NB4 (cell line): Measurements from ENCODE around the gene EMC10.

Source experiments
- POLR2A ChIP-seq: IDR thresholded peaks from 2 replicates; pipeline ENCODE4 v1.6.1; 2011; ENCODE audit warnings: mild to moderate bottlenecking; ENCODE audit not compliant: insufficient read length; ENCODE audit errors: extremely low read depth
- TF ChIP-seq, protein P1 (sequence below): IDR thresholded peaks from one replicate; pipeline ENCODE4 v1.5.1; 2012; ENCODE audit warnings: low read depth, low read length

GRCh38 chr19:50460161-50460765, 16.0 kb upstream of the EMC10 start:
- no peak for TF ChIP-seq POLR2A
- TF ChIP-seq, protein P1, sequence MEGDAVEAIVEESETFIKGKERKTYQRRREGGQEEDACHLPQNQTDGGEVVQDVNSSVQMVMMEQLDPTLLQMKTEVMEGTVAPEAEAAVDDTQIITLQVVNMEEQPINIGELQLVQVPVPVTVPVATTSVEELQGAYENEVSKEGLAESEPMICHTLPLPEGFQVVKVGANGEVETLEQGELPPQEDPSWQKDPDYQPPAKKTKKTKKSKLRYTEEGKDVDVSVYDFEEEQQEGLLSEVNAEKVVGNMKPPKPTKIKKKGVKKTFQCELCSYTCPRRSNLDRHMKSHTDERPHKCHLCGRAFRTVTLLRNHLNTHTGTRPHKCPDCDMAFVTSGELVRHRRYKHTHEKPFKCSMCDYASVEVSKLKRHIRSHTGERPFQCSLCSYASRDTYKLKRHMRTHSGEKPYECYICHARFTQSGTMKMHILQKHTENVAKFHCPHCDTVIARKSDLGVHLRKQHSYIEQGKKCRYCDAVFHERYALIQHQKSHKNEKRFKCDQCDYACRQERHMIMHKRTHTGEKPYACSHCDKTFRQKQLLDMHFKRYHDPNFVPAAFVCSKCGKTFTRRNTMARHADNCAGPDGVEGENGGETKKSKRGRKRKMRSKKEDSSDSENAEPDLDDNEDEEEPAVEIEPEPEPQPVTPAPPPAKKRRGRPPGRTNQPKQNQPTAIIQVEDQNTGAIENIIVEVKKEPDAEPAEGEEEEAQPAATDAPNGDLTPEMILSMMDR, result no peak
